GM10847 (cell line): Measurements from ENCODE around the gene APOL1.

Source experiments
- POLR2A ChIP-seq: IDR thresholded peaks from 2 replicates; pipeline ENCODE4 v1.6.1; 2011; ENCODE audit not compliant: insufficient read length; ENCODE audit errors: extremely low read depth

Gene APOL1

GRCh38 chr22:36267058-36267457 is 14.1 kb downstream of the APOL1 start:
- TF ChIP-seq POLR2A, result no peak

- no peak for TF ChIP-seq POLR2A
These were observed 15.1 kb downstream of the APOL1 start for GRCh38 chr22:36267896-36268485.

- TF ChIP-seq POLR2A, result no peak
These were observed 21.6 kb downstream of the APOL1 start for GRCh38 chr22:36274531-36274930.

GRCh38 chr22:36277482-36278291 is 24.8 kb downstream of the APOL1 start:
- TF ChIP-seq POLR2A, result no peak

GRCh38 chr22:36279219-36279666 is 26.3 kb downstream of the APOL1 start:
- no peak for TF ChIP-seq POLR2A

- TF ChIP-seq POLR2A, result no peak
These were observed 27.4 kb downstream of the APOL1 start for GRCh38 chr22:36280379-36280778.

- no peak for TF ChIP-seq POLR2A
These were observed 28.9 kb downstream of the APOL1 start for GRCh38 chr22:36281781-36282327.

- TF ChIP-seq POLR2A, result no peak
These were observed 29.4 kb downstream of the APOL1 start for GRCh38 chr22:36282328-36282831.

GRCh38 chr22:36284171-36284571 is 31.2 kb downstream of the APOL1 start:
- TF ChIP-seq POLR2A, result no peak

- TF ChIP-seq POLR2A, result no peak
These were observed 32.1 kb downstream of the APOL1 start for GRCh38 chr22:36285017-36285416.

GRCh38 chr22:36285545-36285944 is 32.6 kb downstream of the APOL1 start:
- no peak for TF ChIP-seq POLR2A

- no peak for TF ChIP-seq POLR2A
These were observed 33.4 kb downstream of the APOL1 start for GRCh38 chr22:36286096-36286957.

- TF ChIP-seq POLR2A, result no peak
These were observed 35.1 kb downstream of the APOL1 start for GRCh38 chr22:36287881-36288515.

GRCh38 chr22:36288571-36289405 is 35.9 kb downstream of the APOL1 start:
- no peak for TF ChIP-seq POLR2A

GRCh38 chr22:36289406-36289870 is 36.5 kb downstream of the APOL1 start:
- TF ChIP-seq POLR2A, result no peak
